WTC11 (cell line): ENCODE measurements around the gene NELFA. TPM values are rescaled to one million over a fixed set of nuclear protein-coding genes. Genes with fewer than 3 reads are reported as not detected.

ENCODE experiments used
- ATAC-seq: fragments of 200-7000 bp; cut with Tn5 transposase; 2 replicates; pipeline ENCODE4 v1.10.0; 2021; ENCODE audit warnings: mild to moderate bottlenecking, moderate library complexity
- CTCF ChIA-PET: fragments of 300-600 bp; sonication (Branson Sonifier 250); formaldehyde crosslinking; loops from one replicate; lab custom pipeline; 2021; ENCODE audit warnings: antibody characterized with exemption; lab: Charles Lee
- POLR2A ChIA-PET: fragments of 350-600 bp; sonication (Branson Sonifier 250); formaldehyde crosslinking; loops from one replicate; lab custom pipeline; 2021; ENCODE audit warnings: antibody characterized with exemption; lab: Charles Lee
- DNase-seq: peaks from one replicate; pipeline ENCODE4 v3.0.0; 2021; ENCODE audit warnings: low spot score
- H3K27ac Mint-ChIP-seq: 2 replicates; pipeline ENCODE4 v1.8.0; 2021; ENCODE audit warnings: mixed read lengths
- H3K27me3 Mint-ChIP-seq: 2 replicates; pipeline ENCODE4 v1.8.0; 2021; ENCODE audit warnings: low read depth, mild to moderate bottlenecking, moderate library complexity, mixed read lengths
- H3K36me3 Mint-ChIP-seq: 2 replicates; pipeline ENCODE4 v1.8.0; 2021; ENCODE audit warnings: mixed read lengths
- H3K4me1 Mint-ChIP-seq: 2 replicates; pipeline ENCODE4 v1.8.0; 2022; ENCODE audit warnings: mixed read lengths
- H3K4me3 Mint-ChIP-seq: 2 replicates; pipeline ENCODE4 v1.8.0; 2021; ENCODE audit warnings: mild to moderate bottlenecking, moderate library complexity, mixed read lengths
- H3K9me3 Mint-ChIP-seq: 2 replicates; pipeline ENCODE4 v1.8.0; 2021; ENCODE audit warnings: mixed read lengths
- ATF3 ChIP-seq: sonication (generic); formaldehyde crosslinking; conservative IDR thresholded peaks from 2 replicates; pipeline ENCODE4 v1.8.1; 2022; ENCODE audit warnings: mild to moderate bottlenecking, missing genetic modification reagents
- CBFB ChIP-seq: sonication (generic); formaldehyde crosslinking; IDR thresholded peaks from 2 replicates; pipeline ENCODE4 v1.8.1; 2022; ENCODE audit warnings: mild to moderate bottlenecking, low read depth, missing genetic modification reagents
- EMX1 ChIP-seq: fragments of 250-450 bp; sonication (Bioruptor Pico); IDR thresholded peaks from 2 replicates; pipeline ENCODE4 v1.8.0; 2021; ENCODE audit warnings: mild to moderate bottlenecking
- ESRRA ChIP-seq: sonication (generic); formaldehyde crosslinking; IDR thresholded peaks from 2 replicates; pipeline ENCODE4 v1.8.1; 2022; ENCODE audit warnings: mild to moderate bottlenecking, missing genetic modification reagents, borderline replicate concordance
- FOXK1 ChIP-seq: sonication (generic); formaldehyde crosslinking; IDR thresholded peaks from 2 replicates; pipeline ENCODE4 v1.8.0; 2022; ENCODE audit warnings: mild to moderate bottlenecking, moderate library complexity, missing genetic modification reagents
- HMGA2 ChIP-seq: fragments of 250-450 bp; sonication (Bioruptor Pico); IDR thresholded peaks from 2 replicates; pipeline ENCODE4 v1.4.0; 2021; ENCODE audit warnings: mild to moderate bottlenecking, moderate library complexity
- MLX ChIP-seq: sonication (generic); formaldehyde crosslinking; IDR thresholded peaks from 2 replicates; pipeline ENCODE4 v1.8.1; 2023; ENCODE audit warnings: mild to moderate bottlenecking, missing genetic modification reagents, moderate library complexity
- MYBL2 ChIP-seq: sonication (generic); formaldehyde crosslinking; IDR thresholded peaks from 2 replicates; pipeline ENCODE4 v1.8.1; 2023; ENCODE audit warnings: mild to moderate bottlenecking, moderate library complexity, missing genetic modification reagents
- NFATC4 ChIP-seq: fragments of 250-450 bp; sonication (Bioruptor Pico); IDR thresholded peaks from 2 replicates; pipeline ENCODE4 v1.9.0; 2021; ENCODE audit warnings: mild to moderate bottlenecking
- NFYB ChIP-seq: sonication (generic); formaldehyde crosslinking; conservative IDR thresholded peaks from 2 replicates; pipeline ENCODE4 v1.8.0; 2022; ENCODE audit warnings: low read depth, missing genetic modification reagents
- NR2C2 ChIP-seq: sonication (generic); formaldehyde crosslinking; IDR thresholded peaks from 2 replicates; pipeline ENCODE4 v1.8.0; 2022; ENCODE audit warnings: mild to moderate bottlenecking, missing genetic modification reagents
- PREB ChIP-seq: sonication (generic); formaldehyde crosslinking; IDR thresholded peaks from 2 replicates; pipeline ENCODE4 v1.8.1; 2022; ENCODE audit warnings: mild to moderate bottlenecking, missing genetic modification reagents, moderate library complexity, borderline replicate concordance
- PRRX2 ChIP-seq: fragments of 250-450 bp; sonication (Bioruptor Pico); IDR thresholded peaks from 2 replicates; pipeline ENCODE4 v1.8.0; 2021; ENCODE audit warnings: mild to moderate bottlenecking
- ZNF138 ChIP-seq: sonication (generic); formaldehyde crosslinking; conservative IDR thresholded peaks from 2 replicates; pipeline ENCODE4 v1.8.1; 2022; ENCODE audit warnings: mild to moderate bottlenecking, moderate library complexity, missing genetic modification reagents
- ZNF219 ChIP-seq: sonication (generic); formaldehyde crosslinking; IDR thresholded peaks from 2 replicates; pipeline ENCODE4 v1.8.0; 2023; ENCODE audit warnings: missing genetic modification reagents, mild to moderate bottlenecking, borderline replicate concordance
- ZNF232 ChIP-seq: sonication (generic); formaldehyde crosslinking; IDR thresholded peaks from 2 replicates; pipeline ENCODE4 v1.8.0; 2022; ENCODE audit warnings: mild to moderate bottlenecking, missing genetic modification reagents
- ZNF396 ChIP-seq: fragments of 250-450 bp; sonication (Bioruptor Pico); IDR thresholded peaks from 2 replicates; pipeline ENCODE4 v1.8.0; 2021; ENCODE audit warnings: mild to moderate bottlenecking, moderate library complexity, borderline replicate concordance
- total RNA-seq: library from RNA; stranded (reverse); gene quantifications from 3 replicates; pipeline ENCODE4 v1.2.3, GENCODE V29; 2021
- TF ChIP-seq, protein P1 (sequence below): sonication (generic); formaldehyde crosslinking; IDR thresholded peaks from 2 replicates; pipeline ENCODE4 v1.8.0; 2023; ENCODE audit warnings: mild to moderate bottlenecking, missing genetic modification reagents
- TF ChIP-seq, protein P2 (sequence below): fragments of 250-450 bp; sonication (Bioruptor Pico); IDR thresholded peaks from 2 replicates; pipeline ENCODE4 v1.9.0; 2021; ENCODE audit warnings: moderate library complexity, mild to moderate bottlenecking, inconsistent platforms, borderline replicate concordance
- TF ChIP-seq, protein P3 (sequence below): sonication (generic); formaldehyde crosslinking; IDR thresholded peaks from 2 replicates; pipeline ENCODE4 v1.8.0; 2022; ENCODE audit warnings: missing genetic modification reagents

NELFA gene
- total RNA-seq, 1 experiment from 2014 or later, result 72.6 TPM

- no peak for TF ChIP-seq MLX (CRISPR knock-in tag)
- TF ChIP-seq NR2C2 (CRISPR knock-in tag), result no peak
- TF ChIP-seq MYBL2 (CRISPR knock-in tag), result no peak
- no peak for TF ChIP-seq ESRRA (CRISPR knock-in tag)
Observed at GRCh38 chr4:1952058-1952700, 56.6 kb downstream of the NELFA start (continued).

DNA sequence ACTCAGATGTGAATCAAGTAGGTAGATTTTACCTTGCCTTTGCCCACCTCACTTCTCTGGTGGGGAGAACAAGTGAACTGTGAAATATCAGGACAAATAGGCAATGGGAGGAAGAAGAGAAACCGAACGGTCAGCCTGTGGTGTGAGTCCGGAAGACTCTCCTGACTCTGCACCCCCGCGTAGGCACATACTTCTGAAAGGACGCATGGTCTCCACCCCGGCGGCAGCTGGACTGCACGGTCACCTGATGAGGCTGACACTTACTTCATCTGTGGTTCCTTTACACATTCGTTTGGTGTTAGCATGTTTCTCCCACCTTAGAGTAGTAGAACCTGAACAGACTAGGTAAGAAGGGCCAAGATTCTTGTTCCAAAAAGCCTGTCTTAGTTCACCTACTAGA is 58.4 kb downstream of the NELFA start:
- no peak for ATAC-seq
- no peaks in the 10 kb centered on the region for H3K4me1 Mint-ChIP-seq
- H3K36me3 Mint-ChIP-seq, result peaks cover 26% of the 10 kb centered on the region
- H3K9me3 Mint-ChIP-seq, result no peaks in the 10 kb centered on the region
- no peak for DNase-seq
- H3K4me3 Mint-ChIP-seq, result no peak overlapping the region
- ChIA-PET CTCF (interaction anchor here (0.6 kb wide), 1 partner anchor 880 kb away, joined by 3 read pairs; no protein-coding TSS in a partner anchor), POLR2A (no interaction called here)
- H3K27me3 Mint-ChIP-seq, result no peaks in the 10 kb centered on the region
- TF ChIP-seq PREB (CRISPR knock-in tag) (no peak), CBFB (CRISPR knock-in tag) (no peak), ATF3 (CRISPR knock-in tag) (no peak), HMGA2 (no peak), FOXK1 (CRISPR knock-in tag) (no peak), ZNF138 (no peak), NFATC4 (CRISPR knock-in tag) (no peak), ZNF396 (CRISPR knock-in tag) (no peak), NFYB (CRISPR knock-in tag) (no peak), PRRX2 (CRISPR knock-in tag) (no peak), ZNF232 (CRISPR knock-in tag) (no peak), EMX1 (CRISPR knock-in tag) (no peak), ZNF219 (CRISPR knock-in tag) (no peak)
- TF ChIP-seq, protein P1, sequence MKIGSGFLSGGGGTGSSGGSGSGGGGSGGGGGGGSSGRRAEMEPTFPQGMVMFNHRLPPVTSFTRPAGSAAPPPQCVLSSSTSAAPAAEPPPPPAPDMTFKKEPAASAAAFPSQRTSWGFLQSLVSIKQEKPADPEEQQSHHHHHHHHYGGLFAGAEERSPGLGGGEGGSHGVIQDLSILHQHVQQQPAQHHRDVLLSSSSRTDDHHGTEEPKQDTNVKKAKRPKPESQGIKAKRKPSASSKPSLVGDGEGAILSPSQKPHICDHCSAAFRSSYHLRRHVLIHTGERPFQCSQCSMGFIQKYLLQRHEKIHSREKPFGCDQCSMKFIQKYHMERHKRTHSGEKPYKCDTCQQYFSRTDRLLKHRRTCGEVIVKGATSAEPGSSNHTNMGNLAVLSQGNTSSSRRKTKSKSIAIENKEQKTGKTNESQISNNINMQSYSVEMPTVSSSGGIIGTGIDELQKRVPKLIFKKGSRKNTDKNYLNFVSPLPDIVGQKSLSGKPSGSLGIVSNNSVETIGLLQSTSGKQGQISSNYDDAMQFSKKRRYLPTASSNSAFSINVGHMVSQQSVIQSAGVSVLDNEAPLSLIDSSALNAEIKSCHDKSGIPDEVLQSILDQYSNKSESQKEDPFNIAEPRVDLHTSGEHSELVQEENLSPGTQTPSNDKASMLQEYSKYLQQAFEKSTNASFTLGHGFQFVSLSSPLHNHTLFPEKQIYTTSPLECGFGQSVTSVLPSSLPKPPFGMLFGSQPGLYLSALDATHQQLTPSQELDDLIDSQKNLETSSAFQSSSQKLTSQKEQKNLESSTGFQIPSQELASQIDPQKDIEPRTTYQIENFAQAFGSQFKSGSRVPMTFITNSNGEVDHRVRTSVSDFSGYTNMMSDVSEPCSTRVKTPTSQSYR (CRISPR knock-in tag), result no peak
- TF ChIP-seq, protein P2, sequence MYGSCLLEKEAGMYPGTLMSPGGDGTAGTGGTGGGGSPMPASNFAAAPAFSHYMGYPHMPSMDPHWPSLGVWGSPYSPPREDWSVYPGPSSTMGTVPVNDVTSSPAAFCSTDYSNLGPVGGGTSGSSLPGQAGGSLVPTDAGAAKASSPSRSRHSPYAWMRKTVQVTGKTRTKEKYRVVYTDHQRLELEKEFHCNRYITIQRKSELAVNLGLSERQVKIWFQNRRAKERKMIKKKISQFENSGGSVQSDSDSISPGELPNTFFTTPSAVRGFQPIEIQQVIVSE (CRISPR knock-in tag), result no peak
- TF ChIP-seq, protein P3, sequence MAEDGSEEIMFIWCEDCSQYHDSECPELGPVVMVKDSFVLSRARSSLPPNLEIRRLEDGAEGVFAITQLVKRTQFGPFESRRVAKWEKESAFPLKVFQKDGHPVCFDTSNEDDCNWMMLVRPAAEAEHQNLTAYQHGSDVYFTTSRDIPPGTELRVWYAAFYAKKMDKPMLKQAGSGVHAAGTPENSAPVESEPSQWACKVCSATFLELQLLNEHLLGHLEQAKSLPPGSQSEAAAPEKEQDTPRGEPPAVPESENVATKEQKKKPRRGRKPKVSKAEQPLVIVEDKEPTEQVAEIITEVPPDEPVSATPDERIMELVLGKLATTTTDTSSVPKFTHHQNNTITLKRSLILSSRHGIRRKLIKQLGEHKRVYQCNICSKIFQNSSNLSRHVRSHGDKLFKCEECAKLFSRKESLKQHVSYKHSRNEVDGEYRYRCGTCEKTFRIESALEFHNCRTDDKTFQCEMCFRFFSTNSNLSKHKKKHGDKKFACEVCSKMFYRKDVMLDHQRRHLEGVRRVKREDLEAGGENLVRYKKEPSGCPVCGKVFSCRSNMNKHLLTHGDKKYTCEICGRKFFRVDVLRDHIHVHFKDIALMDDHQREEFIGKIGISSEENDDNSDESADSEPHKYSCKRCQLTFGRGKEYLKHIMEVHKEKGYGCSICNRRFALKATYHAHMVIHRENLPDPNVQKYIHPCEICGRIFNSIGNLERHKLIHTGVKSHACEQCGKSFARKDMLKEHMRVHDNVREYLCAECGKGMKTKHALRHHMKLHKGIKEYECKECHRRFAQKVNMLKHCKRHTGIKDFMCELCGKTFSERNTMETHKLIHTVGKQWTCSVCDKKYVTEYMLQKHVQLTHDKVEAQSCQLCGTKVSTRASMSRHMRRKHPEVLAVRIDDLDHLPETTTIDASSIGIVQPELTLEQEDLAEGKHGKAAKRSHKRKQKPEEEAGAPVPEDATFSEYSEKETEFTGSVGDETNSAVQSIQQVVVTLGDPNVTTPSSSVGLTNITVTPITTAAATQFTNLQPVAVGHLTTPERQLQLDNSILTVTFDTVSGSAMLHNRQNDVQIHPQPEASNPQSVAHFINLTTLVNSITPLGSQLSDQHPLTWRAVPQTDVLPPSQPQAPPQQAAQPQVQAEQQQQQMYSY (CRISPR knock-in tag), result no peak
- H3K27ac Mint-ChIP-seq, result no peak overlapping the region
